GM12872 (cell line): Measurements from ENCODE around the gene KDM5B.

ENCODE experiments used
- CTCF ChIP-seq: IDR thresholded peaks from 3 replicates; pipeline ENCODE4 v1.5.1; 2011; ENCODE audit warnings: low read depth, mild to moderate bottlenecking, low read length, moderate library complexity; ENCODE audit not compliant: insufficient read depth

The KDM5B gene

GRCh38 chr1:202831906-202832305, 23.7 kb upstream of the KDM5B start:
- TF ChIP-seq CTCF: no peak

GRCh38 chr1:202825748-202826147, 17.5 kb upstream of the KDM5B start:
- TF ChIP-seq CTCF: no peak

- TF ChIP-seq CTCF: no peak
Measured at GRCh38 chr1:202821467-202821866, 13.2 kb upstream of the KDM5B start.

GRCh38 chr1:202818819-202819218, 10.6 kb upstream of the KDM5B start:
- no peak for TF ChIP-seq CTCF

GRCh38 chr1:202815120-202815519, 6.9 kb upstream of the KDM5B start:
- no peak for TF ChIP-seq CTCF

- no peak for TF ChIP-seq CTCF
Measured at GRCh38 chr1:202812176-202813026, 4.2 kb upstream of the KDM5B start.

GRCh38 chr1:202811296-202812175, 3.3 kb upstream of the KDM5B start:
- no peak for TF ChIP-seq CTCF
